Suppressor macrophage (primary cell): ENCODE results near the gene STXBP2.

Source experiments
- DNase-seq, 4 experiments: peaks; one replicate each; pipeline ENCODE4 v3.0.0-alpha.2; 2020 to 2022

STXBP2 gene

DNA sequence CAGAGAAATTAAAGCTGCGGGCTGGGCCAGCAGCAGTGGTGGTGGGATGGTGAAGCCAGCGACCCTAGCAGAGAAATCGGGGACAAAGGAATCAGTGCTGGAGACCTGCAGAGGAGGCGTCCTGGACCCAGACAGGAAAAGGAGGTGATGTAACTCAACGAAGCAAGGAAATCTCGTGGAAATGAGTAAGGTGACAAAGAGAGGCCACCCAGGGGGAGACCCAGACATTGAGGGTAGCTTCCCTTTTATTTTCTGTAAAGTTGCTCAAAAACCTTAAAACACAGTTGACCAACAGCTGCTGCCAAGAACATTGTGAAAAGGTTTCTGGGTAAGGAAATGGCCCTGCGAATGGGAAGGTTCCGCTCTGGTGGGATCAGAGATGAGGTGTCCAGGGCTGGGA, 18.7 kb downstream of the STXBP2 start:
- DNase-seq = peak; percentile 73 to 91 (median 86)

DNA sequence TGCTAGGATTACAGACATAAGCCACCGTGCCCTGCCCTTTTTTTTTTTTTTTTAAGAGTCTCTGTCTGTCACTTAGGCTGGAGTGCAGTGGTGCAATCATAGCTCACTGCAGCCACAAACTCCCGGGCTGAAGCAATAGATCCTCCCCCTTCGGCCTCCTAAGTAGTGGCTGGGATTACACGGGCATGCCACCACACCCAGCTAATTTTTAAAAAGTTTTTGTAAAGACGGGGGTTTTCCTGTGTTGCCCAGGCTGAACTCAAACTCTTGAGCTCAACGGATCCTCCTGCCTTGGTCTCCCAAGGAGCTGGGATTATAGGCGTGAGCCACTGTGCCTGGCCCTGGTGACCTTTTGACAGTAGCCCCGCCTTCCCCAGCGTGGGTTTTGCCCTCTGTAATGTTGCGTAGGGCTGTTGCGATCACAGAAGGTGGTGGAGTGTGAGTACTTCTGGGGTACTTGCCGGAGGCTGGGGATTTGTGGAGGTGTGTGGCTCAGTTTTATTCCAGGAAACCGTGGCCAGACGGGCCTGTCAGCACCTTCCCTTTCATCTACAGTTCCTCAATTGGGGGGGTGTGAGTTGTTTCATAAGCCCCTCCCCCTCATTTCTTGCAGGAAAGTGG, 20.3 kb downstream of the STXBP2 start:
- peak; percentile 82 to 89 (median 88) for DNase-seq

DNA sequence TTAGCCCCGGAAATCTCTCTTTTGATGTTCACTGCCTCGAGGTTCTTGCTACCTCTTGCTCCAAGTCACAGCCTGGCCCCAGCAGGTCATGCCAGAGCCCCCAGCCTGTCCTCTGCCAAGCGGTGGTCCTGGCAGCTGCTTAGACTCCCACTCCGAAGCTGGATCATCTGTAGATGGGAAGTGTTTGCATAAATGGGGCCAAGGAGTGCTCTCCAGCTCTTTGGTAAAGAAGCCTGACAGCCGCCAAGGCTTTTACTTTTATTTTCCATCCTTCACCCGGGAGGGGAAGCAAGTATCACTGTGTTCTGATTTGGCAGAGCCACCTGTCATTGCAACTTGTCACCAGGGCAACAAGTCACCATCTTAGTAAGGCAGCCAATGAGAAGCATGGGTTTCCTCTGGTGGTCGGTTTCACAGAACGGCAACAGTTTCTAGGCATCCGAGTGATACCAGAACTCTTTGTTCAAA, 21.3 kb downstream of the STXBP2 start:
- peak in 2 of 4 experiments; percentile 43 to 49 for DNase-seq

DNA sequence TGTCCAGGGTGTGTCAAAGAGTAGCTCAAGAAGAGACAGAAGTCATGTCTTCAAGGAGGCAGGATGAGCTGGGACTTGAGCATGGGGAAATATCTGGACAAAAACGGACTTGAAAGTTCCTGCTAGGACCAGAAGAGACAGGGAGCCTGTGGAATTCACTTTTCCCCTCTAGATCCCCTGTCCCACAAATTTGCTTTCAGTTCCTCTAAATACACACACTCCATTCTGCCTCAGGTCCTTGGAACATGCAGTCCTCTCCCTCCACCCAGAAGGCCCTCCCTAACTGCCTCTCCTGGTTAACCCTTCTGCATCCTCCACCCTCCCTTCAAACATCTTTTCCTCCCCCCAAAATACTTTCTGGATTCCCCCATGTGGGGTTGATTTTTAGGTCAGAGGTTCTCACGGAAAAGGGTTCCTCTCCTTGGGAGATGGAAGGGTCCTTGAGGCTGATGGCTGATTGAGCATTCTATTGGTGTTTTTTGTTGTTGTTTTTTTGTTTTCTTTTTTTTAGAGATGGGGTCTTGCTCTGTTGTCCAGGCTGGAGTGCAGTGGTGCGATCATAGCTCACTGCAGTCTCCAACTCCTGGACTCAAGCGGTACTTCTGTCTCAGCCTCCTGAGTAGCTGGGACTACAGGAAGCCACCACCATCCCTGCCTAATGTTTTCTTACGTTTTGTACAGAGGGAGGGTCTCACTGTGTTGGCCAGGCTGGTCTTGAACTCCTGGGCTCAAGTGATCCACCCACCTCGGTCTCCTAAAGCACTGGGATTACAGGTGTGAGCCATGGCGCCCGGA, 25.0 kb downstream of the STXBP2 start:
- peak in 1 of 4 experiments; percentile 28 for DNase-seq

DNA sequence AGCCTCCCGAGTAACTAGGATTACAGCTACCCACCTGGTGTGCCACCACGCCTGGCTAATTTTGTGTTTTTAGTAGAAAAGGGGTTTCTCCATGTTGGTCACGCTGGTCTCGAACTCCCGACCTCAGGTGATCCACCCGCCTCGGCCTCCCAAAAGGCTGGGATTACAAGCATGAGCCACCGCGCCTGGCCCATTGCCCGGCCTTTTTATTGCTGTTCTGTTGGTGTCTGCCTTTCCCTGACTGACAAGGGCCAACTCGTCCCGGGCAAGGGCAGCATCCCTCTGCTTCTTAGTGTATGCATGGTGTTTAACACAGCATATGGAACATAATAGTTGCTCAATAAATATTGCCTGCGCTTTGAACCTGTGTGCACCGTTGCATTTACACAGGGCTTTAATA, 25.7 kb downstream of the STXBP2 start:
- DNase-seq = no peak

DNA sequence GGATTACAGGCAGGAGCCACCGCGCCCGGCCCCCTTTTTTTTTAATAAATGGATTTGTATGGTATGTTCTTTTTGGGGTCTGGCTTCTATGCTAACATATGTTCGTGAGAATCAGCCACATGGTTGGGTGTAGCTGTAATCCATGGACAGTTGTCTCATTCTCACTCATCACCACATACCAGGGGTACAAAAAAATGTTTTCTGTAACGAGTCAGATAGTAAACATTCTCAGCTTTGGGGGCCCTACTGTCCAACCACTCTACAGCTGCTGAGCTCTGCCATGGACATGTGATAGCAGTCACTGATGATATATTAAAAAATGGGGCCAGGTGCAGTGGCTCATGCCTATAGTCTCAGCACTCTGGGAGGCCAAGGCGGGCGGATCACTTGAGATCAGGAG, 26.8 kb downstream of the STXBP2 start:
- no peak for DNase-seq

DNA sequence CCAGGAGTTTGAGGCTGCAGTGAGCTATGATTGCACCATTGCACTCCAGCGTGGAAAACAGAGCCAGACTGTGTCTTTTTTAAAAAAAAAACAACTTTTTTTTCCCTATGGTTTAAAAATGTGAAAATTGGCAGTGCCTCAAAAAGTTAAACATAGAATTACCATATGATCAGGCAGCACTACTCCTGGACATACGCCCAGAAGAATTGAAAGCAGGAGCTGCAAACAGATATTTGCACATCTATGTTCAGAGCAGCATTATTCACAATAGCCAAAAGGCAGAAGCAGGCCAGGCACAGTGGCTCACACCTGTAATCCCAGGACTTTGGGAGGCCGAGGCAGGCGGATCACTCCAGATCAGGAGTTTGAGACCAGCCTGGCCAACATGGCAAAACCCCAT, 28.2 kb downstream of the STXBP2 start:
- DNase-seq = no peak

DNA sequence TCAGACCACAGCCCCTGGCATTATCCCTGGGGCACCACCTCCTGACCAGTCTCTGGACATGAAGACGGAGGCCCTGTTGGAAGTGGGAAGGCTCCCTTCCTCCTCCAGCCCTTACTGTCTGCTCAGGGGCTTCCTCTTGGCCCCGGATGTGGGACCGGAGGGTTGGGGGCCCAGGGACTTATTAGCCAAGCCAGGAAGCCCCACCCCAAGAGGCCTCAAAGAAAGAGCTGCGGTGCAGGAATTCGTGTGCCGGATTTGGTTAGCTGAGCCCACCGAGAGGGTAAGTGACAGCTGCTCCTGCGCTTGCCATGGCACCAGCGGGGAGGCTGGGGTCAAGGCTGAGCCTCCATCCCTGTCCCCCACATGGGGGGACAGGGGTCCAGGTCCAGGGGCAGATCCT, 31.9 kb downstream of the STXBP2 start, which contains the start of gene RETN:
TSS of gene RETN (plus strand) at position 208 of the 400 bp plus-strand sequence. CDS start 278 bp downstream, outside the sequence.
- no peak for DNase-seq

DNA sequence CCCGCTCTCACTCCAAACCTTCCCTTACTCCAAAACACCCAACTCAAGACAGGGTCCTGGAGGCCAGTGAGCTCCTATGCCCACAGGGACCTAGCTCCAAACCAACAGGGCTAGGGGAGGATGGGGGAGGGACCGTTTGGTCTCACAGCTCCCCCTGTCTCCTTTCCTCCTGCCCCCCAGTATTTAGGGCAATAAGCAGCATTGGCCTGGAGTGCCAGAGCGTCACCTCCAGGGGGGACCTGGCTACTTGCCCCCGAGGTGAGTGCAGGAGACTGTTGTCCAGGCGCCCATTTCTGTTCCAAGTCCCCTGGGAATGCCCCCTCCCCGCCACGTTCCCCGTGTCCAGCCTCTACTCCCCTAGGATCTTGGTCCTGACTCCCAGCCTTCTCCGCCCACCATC, 32.7 kb downstream of the STXBP2 start:
- DNase-seq = no peak

DNA sequence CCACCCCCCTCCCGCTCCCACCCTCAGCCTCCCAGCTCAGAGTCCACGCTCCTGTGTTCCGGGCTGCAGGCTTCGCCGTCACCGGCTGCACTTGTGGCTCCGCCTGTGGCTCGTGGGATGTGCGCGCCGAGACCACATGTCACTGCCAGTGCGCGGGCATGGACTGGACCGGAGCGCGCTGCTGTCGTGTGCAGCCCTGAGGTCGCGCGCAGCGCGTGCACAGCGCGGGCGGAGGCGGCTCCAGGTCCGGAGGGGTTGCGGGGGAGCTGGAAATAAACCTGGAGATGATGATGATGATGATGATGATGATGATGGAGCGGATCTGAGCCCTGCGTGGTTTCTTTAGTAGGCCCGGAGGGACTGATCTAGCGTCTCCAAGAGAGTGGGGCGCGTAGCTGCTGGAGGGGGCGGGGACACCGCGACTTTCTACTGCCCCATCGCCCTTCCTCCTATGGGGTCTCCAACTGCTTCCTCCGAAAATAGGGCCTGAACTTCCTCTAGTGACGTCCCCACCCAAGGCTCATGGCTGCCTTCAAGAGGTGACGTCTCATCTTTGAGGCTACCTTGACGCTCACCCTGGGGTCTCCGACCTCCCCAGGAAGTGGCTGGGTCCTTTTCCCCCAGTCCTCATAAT, 33.4 kb downstream of the STXBP2 start:
- DNase-seq = peak; percentile 52 to 75 (median 58)

DNA sequence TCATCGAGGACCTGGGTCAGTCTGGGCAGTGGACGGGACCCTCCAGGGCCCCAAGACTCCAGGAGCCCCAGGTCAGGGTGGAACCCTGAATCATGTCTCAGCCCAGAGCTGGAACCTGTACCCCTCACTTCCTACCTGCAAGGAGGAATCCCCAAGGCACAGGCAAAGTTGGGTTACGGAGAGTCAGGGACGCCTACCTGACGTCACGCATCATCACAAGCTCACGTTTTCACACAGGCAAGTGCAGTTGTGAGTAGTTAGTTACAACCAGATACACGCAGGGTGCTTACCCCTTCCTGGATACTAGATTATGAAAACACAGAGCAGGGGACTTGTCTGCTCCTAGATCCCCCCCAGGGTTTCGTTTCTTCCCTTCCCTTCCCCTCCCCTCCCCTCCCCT, 33.9 kb downstream of the STXBP2 start:
- DNase-seq = no peak

DNA sequence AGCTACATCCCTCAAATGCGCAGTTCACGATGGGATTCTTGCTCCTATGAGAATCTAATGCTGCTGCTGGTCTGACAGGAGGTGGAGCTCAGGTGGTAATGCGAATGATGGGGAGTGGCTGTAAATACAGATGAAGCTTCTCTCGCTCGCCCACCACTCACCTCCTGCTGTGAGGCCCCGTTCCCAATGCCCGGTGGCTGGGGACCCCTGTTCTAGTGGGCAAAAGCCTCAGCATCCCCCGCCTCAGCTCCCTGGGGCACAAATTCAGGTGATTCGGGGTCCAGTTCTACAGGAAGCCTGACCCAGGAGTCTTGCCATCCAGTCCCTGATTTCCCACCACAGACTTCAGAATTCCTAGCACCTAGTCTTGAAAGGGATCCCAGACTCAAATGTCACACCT, 35.6 kb downstream of the STXBP2 start:
- DNase-seq = no peak

DNA sequence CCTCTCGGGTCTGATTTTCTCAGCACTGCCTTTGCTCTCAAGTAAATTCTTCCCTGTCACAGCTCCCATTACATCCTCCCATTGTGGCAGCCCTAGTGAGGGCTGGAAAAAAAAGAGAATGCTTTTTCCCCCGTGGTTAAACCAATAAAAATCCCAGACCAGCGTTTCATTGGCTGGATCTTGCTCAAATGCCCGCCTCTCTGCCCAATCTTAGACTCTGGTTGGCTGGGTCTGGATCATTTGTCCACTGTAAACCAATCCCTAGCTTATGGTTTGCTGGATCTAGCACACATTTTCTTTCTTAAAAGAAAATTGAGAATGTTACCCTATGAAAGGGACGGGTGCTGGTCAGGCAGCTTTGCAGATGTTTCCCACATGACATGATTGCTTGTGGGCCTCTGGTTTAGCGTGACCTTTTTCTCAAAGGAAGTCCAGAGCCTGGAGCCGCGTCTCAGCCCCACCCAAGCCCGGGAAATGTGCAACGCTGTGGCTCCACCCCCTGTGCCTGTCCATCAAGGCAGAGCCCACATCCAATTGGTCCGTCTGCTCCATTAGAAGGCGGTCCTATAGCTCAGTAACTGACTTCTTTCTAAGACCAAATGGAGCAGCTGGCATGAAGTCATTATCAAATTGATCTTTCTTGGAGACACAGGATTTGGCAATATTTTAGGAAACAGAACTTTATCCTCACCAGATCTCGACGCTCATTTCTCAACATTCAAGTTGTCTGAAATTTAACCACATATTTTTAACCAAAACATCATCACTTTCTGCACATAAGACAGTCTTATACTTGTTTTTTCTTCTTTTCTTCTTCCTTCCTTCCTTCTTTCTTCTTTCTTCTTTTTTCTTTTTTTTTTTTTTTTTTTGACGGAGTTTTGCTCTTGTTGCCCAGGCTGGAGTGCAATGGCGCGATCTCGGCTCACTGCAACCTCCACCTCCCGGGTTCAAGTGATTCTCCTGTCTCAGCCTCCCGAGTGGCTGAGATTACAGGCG, 37.4 kb downstream of the STXBP2 start:
- peak; percentile 91 to 95 (median 92) for DNase-seq

DNA sequence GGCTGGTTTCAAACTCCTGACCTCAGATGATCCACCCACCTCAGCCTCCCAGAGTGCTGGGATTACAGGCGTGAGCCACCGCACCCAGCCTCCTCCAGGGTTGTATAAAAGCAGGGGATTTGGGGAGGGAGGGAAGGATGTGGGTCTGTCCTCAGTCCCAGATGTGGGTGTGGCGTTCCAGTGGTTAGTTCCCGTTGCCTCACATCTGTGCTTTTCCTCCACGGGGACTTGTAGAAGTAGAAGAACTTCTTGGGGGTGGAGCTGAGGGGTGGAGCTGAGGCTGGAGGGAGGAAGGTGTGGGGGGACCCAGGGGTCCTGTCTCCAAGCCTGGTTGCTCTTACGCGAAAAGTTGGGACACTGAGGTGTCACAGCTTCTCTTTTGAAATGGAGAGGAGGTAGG, 39.5 kb downstream of the STXBP2 start:
- DNase-seq = peak; percentile 50 to 75 (median 63)

DNA sequence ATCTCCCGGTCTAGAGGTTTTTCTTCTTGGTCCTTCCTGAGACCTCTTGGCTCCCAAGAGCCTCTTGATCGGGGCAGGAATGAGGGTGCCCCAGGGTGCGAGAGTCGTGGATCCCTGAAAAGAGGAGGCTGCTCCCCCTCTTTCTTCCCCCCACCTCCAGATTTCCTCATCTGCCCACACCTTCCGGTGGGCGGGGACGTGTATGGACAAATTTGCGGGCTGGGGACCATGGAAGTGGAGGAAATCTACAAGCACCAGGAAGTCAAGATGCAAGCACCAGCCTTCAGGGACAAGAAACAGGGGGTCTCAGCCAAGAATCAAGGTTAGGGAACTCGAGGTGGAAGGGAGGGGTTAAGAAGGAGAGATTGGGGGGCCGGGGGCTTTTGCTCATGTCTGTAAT, 39.9 kb downstream of the STXBP2 start, which contains the start of gene MCEMP1:
TSS of gene MCEMP1 (plus strand) at position 237 of the 400 bp plus-strand sequence. CDS start at position 268, 31 bp downstream.
- DNase-seq = peak in 3 of 4 experiments; percentile 52 to 62 (median 56)

DNA sequence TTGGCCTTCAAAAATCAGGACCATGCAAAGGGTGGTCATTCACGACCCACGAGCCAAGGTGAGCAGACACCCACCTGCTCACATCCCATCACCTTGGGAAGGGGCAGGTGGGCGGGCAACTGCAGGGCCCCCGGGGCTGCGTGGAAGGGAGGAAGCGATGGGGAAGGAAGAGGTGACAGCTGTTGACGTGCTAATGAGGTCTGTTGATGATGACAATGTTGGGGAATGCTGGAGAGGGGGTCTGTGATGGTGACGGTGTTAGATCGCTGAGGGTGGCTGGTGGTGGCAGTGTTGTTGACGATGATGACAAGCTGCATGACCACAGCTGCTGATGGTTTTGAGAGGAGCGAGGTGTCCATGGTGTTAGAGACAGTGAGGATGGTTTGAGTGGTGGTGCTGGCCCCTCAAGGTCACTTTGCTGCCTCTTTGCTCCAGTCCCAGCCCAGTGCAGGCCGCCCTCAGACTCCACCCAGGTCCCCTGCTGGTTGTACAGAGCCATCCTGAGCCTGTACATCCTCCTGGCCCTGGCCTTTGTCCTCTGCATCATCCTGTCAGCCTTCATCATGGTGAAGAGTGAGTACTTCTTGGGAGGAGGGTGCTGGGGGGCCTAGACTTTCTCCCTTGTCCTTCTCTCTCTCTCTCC, 40.9 kb downstream of the STXBP2 start:
- peak in 1 of 4 experiments; percentile 34 for DNase-seq

DNA sequence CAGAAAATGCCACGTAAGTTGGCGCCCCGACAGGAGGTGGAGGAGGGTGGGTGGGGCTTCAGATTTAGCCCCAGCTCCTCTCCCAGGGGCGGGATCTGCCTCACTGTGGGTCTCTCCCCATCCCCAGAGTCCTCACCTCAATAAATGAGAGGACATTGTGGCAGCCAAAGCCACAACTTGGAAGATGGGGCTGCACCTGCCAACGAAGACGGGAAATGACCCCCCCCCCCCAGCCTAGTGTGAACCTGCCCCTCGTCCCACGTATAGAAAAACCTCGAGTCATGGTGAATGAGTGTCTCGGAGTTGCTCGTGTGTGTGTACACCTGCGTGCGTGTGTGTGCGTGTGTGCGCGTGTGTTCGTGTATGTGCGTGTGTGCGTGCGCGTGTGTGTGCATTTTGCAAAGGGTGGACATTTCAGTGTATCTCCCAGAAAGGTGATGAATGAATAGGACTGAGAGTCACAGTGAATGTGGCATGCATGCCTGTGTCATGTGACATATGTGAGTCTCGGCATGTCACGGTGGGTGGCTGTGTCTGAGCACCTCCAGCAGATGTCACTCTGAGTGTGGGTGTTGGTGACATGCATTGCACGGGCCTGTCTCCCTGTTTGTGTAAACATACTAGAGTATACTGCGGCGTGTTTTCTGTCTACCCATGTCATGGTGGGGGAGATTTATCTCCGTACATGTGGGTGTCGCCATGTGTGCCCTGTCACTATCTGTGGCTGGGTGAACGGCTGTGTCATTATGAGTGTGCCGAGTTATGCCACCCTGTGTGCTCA, 42.3 kb downstream of the STXBP2 start:
- DNase-seq = peak; percentile 49 to 73 (median 68)

DNA sequence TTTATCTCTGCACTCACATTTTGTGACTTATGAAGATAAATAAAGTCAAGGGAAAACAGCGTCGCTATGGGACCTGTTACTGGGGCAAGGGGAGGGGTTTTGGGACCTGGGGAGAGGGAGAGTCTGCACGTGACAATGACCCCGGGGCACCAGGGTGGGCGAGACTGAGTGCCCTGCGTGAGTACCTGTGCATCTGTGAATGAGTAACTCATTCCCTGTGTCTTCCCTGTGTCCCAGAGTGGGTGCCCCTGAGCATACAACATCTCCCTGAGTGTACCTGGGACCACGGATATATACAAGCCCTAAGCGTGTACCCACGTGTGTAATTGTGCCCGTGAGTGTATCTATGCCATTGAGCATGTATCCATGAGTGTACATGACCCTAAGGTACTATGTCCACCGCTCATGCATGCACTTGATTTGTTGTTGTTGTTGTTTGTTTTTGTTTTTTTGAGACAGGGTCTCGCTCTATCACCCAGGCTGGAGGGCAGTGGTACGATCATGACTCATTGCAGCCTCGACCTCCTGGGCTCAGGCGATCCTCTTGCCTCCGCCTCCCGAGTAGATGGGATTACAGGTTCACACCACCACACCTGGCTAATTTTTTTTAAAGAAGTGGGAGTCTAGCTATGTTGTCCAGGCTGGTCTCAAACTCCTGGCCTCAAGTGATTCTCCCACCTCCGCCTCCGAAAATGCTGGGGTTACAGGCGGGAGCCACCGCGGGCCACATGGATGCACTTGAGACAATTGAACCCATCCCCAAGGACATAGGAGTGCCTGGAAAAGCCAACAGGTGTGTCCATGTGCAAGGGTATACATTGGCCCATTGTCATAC, 43.1 kb downstream of the STXBP2 start:
- no peak for DNase-seq

DNA sequence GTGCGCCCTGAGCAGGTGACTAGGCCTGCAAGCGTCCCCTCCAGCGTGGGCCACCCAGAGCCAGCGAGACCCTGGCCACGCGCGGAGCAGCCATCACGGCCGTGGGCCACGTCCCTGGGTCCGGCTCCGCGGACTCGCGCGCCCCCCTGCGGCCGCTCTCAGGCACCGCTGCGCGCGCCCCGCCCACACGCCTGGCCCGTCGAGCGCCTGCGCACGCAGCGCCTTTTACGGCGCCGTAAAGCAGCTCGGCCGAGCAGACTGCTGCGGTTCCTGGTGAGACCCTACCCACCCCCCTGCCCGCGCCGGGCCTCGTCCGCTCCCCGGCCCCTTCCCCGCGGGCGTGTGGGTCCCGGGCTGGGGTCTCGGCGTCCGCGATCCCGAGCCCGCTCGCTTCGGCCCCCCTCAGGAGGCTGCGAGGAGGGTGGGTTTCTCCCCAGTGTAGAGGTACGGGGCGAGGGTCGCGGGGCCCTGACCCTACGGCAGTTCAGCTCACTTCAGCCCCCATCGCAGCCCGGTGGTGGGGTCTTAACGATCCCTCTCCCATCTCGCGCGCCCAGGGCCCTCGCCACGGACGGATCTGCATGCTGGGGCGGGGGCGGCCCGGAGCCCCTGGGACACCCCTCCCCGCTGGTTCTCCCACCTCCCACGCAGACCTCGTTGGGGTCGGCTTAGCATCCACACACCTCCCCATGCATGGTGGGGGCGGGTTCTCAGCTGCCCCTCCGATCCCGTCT, 43.9 kb downstream of the STXBP2 start, which contains the start of gene TRAPPC5:
TSS of gene TRAPPC5 (plus strand) at position 228 of the 734 bp plus-strand sequence. CDS start 1,421 bp downstream, outside the sequence.
- peak; percentile 91 to 98 (median 96) for DNase-seq
